ENCODE measurements around the gene TMEM132A.

The TMEM132A gene

GRCh38 chr11:60924110-60924905, at the start of gene TMEM132A:
Gene TMEM132A (plus strand): TSS chr11:60924460. CDS start chr11:60924634, 174 bp downstream.
- peak; percentile 82 for DNase-seq (ENCODE audit: low read depth, low spot score)

- DNase-seq (ENCODE audit: low read depth, low spot score) = no peak
Measured at GRCh38 chr11:60875366-60876167, 48.7 kb upstream of the TMEM132A start.

GRCh38 chr11:60876168-60876485, 48.1 kb upstream of the TMEM132A start:
- no peak for DNase-seq (ENCODE audit: low read depth, low spot score)

- no peak for DNase-seq (ENCODE audit: low read depth, low spot score)
Measured at GRCh38 chr11:60878245-60879101, 45.8 kb upstream of the TMEM132A start.

- no peak for DNase-seq (ENCODE audit: low read depth, low spot score)
Measured at GRCh38 chr11:60879104-60879503, 45.2 kb upstream of the TMEM132A start.

- DNase-seq (ENCODE audit: low read depth, low spot score) = no peak
Measured at GRCh38 chr11:60879971-60880588, 44.2 kb upstream of the TMEM132A start.

- no peak for DNase-seq (ENCODE audit: low read depth, low spot score)
Measured at GRCh38 chr11:60880643-60881282, 43.5 kb upstream of the TMEM132A start.

GRCh38 chr11:60887556-60887955, 36.7 kb upstream of the TMEM132A start:
- DNase-seq (ENCODE audit: low read depth, low spot score) = peak; percentile 58

- DNase-seq (ENCODE audit: low read depth, low spot score) = peak; percentile 51
Measured at GRCh38 chr11:60889869-60890311, 34.4 kb upstream of the TMEM132A start.

- DNase-seq (ENCODE audit: low read depth, low spot score) = no peak
Measured at GRCh38 chr11:60890696-60891095, 33.6 kb upstream of the TMEM132A start.

GRCh38 chr11:60891103-60891741, 33.0 kb upstream of the TMEM132A start:
- DNase-seq (ENCODE audit: low read depth, low spot score) = no peak

GRCh38 chr11:60895687-60896086, 28.6 kb upstream of the TMEM132A start:
- no peak for DNase-seq (ENCODE audit: low read depth, low spot score)

GRCh38 chr11:60897496-60897895, 26.8 kb upstream of the TMEM132A start:
- DNase-seq (ENCODE audit: low read depth, low spot score) = no peak

GRCh38 chr11:60899046-60899936, 25.0 kb upstream of the TMEM132A start:
- DNase-seq (ENCODE audit: low read depth, low spot score) = peak; percentile 80

GRCh38 chr11:60899977-60900376, 24.3 kb upstream of the TMEM132A start:
- no peak for DNase-seq (ENCODE audit: low read depth, low spot score)

GRCh38 chr11:60900673-60901404, 23.4 kb upstream of the TMEM132A start:
- no peak for DNase-seq (ENCODE audit: low read depth, low spot score)

- no peak for DNase-seq (ENCODE audit: low read depth, low spot score)
Measured at GRCh38 chr11:60902625-60903024, 21.6 kb upstream of the TMEM132A start.

GRCh38 chr11:60905047-60905446, 19.2 kb upstream of the TMEM132A start:
- DNase-seq (ENCODE audit: low read depth, low spot score) = no peak
